NCI-H146 treated with DMSO at 0.1 percent for 48 hours (cell line): ENCODE results near the gene UBP1.
"Not testable (repeated sequence)": the region's sequence is repeated elsewhere in the genome, so short reads cannot be mapped to it uniquely, and the experiment has no call there.

Experiments used
- DNase-seq: peaks from one replicate; lab custom pipeline; 2025; ENCODE audit not compliant: unreplicated experiment; lab: John Stamatoyannopoulos, UW

The UBP1 gene

GRCh38 chr3:33392144-33392543, 48.1 kb downstream of the UBP1 start:
- no peak for DNase-seq

- DNase-seq, result no peak
Observed at GRCh38 chr3:33391255-33391995, 48.8 kb downstream of the UBP1 start.

DNA sequence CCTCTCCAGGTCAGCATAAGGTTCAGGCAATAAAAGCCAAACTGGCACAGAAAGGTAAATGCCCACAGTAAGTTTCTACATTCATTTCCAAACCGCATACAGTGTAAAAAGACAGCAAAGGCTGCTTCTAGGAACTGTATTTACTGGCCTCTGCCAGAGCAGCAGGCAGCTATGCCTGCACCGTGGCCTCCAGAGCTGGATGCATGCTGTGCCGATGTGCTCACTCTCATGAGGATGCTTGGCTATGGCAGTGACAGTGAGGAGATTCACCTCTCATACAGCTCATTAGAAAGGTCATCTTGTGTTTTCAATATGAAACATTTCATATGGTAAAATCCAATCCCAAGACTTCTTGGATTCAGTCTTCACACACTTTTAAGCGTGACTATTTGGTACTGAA, 50.3 kb downstream of the UBP1 start:
- DNase-seq, result no peak

- no peak for DNase-seq
Observed at GRCh38 chr3:33388374-33389100, 51.7 kb downstream of the UBP1 start.

- DNase-seq, result no peak
Observed at GRCh38 chr3:33386631-33387030, 53.6 kb downstream of the UBP1 start.

GRCh38 chr3:33385423-33385822, 54.8 kb downstream of the UBP1 start:
- DNase-seq, result no peak

GRCh38 chr3:33383951-33384350, 56.3 kb downstream of the UBP1 start:
- no peak for DNase-seq

DNA sequence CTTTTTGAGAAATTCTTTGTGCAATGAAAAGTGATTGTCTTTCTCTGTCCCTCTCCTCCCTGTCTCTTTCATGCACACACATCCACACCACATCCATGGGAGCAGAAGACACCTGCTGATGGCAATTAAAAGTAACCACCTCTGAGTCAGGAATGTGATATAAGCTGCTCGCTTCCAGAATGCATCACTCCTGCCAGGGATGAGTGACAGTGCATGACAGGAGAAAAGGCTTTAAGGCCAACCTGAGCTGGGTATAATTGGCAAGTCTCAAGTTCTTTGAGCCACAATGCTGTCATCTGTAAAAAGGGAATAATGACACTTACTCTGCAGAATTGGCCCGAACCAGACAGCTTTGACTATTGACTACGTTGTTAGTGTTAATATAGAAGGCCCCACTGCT, 59.6 kb downstream of the UBP1 start:
- DNase-seq, result no peak

- no peak for DNase-seq
Observed at GRCh38 chr3:33377931-33378330, 62.3 kb downstream of the UBP1 start.

DNA sequence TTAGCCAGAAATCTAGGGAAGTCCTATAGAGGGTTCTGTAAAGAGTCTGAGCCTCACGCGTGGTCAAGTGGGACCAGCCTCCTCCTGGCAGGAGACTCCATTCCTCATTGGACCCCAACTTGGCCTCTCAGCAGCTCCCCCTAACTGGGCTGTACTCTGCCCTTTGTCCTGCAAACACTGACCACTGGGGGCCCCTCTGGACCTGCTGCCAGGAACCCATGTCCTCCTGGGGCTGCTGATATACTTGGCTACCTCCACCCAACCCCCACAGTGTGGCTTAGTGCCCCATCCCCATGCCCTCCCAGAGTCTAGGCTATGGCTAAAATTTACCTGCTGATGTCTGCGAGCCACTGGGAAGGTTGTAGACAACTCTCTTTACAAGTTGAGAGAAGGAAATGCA, 62.7 kb downstream of the UBP1 start:
- DNase-seq, result no peak

GRCh38 chr3:33373082-33373437, 67.1 kb downstream of the UBP1 start:
- DNase-seq, result no peak

- no peak for DNase-seq
Observed at GRCh38 chr3:33372218-33373081, 67.8 kb downstream of the UBP1 start.

GRCh38 chr3:33364531-33365128, 75.6 kb downstream of the UBP1 start:
- no peak for DNase-seq

DNA sequence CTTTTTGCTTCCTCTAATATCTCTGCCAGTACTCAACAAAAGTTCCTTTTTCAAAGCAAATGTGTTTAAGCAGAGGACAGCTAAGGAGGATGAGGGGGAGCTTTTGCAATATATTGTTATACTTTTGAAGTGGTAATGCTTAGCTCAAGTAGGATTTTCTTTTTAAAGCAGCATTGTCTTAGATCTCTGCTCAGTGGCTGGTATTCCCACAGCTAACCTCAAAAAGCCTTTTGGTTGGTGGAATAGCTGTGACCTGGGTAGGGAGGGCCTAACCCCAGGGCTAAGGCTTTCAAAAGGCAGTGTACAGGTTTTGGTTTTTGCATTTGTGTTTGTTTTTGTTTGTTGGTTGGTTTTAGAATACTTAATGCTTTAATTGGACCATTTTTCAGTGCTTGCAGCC, 76.1 kb downstream of the UBP1 start:
- DNase-seq, result no peak

DNA sequence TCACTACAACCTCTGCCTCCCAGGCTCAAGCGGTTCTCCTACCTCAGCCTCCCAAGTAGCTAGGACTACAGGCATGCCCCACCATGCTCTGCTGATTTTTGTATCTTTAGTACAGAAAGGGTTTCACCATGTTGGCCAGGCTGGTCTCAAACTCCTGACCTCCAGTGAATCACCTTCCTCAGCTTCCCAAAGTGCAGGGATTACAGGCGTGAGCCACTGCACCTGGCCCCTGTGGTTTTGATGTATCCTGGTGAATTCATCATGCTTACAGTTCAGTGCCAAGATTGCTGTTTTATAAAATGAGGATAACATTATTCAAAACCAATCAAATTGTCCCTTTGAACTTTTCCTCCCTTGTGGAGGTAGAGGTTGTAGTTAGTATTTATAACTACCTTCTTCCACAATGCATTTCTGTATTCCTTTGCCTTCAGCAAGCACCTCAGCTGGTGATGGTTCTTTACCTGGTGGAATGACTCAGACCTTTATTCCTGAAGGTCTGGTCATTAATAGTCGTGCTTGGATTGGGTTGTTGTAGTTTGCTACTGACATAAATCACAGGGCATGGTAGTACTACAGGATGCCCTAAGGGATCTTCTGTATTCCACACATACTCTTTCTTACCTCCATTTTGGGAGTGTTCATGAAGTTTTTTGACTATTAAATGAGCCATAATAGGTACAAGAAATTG, 76.9 kb downstream of the UBP1 start:
- no peak for DNase-seq

DNA sequence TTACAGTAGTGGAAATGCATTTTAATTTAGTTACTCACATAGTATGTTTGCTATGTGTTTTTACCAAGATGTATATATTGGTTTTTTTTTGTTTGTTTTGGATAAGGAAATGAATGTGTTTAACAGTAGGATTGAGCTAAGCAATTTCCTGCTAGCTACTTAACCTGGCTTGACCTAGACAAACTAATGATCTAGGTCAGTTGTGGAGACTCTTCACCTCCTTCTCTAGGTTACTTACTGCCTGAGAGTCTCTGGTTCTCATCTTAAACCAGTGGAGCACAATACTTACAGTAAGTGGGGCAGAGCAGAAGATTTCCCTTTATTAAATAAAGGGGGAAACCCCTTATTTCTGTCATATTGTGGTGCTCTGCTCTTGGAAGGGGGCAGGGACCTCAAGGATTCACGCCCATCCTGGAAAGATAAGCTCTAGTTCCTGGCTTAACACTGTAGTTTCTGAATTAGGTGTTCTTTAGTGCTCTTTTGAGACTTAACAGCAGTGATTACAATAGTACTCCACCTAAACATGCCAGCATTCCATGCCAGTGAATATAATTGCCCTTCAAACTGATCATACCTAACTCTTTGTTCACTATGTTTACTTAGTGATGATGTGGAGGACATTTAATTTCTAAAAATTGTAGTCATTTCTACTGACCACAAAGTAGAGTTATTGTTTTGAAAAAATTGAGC, 79.9 kb downstream of the UBP1 start:
- no peak for DNase-seq

DNA sequence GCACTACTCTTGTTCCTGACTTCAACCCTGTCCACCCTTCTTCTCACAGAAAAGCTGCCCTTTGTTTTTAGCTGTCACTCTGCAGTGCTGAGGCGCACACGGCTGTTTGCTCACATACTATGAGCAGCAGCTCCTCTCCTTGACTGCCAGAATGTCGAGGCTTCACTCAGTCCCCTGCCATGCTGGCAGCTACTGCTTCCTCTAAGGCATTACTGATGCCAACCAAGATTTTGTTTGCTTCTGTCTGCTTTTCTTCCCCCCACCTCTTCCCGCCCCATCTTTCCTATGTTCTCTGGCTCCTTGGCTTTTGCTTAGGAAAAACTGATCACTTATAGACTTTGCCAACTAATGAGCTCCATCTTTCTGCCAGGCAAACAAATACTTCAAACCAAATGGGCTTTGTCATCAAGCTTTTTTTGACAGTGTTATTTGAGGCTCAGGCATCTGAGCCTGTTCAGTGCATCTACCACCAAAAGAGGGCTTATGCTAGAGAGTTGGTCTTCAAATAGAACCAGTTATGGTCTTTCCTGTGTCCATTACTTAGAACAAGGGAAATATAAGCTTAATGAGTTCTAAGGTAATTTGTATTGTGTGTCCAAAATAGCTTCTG, 81.9 kb downstream of the UBP1 start:
- DNase-seq, result no peak

DNA sequence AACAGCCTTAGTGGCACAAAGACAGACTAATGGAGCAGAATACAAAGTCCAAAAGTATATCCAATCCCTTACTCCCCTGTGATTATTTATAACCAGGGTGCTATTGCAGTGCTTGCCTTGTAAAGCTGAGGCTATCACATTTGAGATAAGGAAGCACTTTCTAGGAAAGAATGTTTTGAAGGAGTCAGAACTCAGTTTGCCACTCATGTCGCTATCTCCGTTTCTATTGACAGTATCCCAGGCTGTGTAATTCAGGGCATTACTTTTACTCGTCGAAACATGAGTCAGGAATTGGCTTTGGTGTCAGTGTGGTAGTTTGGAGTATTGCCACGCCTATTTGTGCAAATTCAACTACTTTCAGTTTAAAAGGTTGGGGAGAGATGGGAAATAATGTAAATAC, 84.6 kb downstream of the UBP1 start:
- DNase-seq, result no peak

- no peak for DNase-seq
Observed at GRCh38 chr3:33339758-33340157, 100.4 kb downstream of the UBP1 start.

GRCh38 chr3:33338936-33339465, 101.2 kb downstream of the UBP1 start:
- DNase-seq, result not testable (repeated sequence)
